PC-3 (cell line): ENCODE measurements around the gene AGPS.

ENCODE experiments used
- EZH2 ChIP-seq: fragments of 300-600 bp; sonication (generic); IDR thresholded peaks from one replicate; pipeline ENCODE4 v1.6.1; 2017; ENCODE audit warnings: antibody characterized with exemption, mild to moderate bottlenecking, low read length; ENCODE audit not compliant: unreplicated experiment
- TF ChIP-seq, protein P1 (sequence below): fragments of 300-600 bp; sonication (generic); conservative IDR thresholded peaks from 2 replicates; pipeline ENCODE4 v1.5.1; 2017; ENCODE audit warnings: antibody characterized with exemption, low read depth, mild to moderate bottlenecking, low read length

DNA sequence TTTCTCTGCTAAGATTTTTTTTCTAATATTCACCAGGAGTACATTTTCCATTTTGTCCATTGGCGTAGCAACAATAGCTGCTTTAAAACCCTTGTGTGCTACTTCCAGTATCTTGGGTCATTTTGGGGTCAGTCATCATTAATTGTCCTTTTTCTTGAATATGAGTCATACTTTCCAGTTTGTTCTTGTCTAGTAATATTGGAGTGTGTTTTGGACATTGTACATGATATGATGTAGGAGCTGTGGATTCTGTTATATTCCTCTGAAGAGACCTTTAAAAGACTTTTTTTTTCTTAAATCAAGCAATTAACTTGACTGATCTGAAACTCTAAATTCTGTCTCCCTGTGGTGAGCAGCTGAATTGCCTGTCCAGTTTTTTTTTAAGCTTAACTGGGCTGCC is 40.8 kb downstream of the AGPS start:
- TF ChIP-seq, protein P1, sequence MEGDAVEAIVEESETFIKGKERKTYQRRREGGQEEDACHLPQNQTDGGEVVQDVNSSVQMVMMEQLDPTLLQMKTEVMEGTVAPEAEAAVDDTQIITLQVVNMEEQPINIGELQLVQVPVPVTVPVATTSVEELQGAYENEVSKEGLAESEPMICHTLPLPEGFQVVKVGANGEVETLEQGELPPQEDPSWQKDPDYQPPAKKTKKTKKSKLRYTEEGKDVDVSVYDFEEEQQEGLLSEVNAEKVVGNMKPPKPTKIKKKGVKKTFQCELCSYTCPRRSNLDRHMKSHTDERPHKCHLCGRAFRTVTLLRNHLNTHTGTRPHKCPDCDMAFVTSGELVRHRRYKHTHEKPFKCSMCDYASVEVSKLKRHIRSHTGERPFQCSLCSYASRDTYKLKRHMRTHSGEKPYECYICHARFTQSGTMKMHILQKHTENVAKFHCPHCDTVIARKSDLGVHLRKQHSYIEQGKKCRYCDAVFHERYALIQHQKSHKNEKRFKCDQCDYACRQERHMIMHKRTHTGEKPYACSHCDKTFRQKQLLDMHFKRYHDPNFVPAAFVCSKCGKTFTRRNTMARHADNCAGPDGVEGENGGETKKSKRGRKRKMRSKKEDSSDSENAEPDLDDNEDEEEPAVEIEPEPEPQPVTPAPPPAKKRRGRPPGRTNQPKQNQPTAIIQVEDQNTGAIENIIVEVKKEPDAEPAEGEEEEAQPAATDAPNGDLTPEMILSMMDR = no peak
- no peak for TF ChIP-seq EZH2
